Measurements from ENCODE around the gene PPBP.

Gene PPBP

GRCh38 chr4:73988061-73988460 is at the start of gene PPBP:
Gene PPBP, minus strand, starts transcription at chr4:73988190. Its CDS starts 87 bp downstream, at chr4:73988103.
- no peak for DNase-seq

DNA sequence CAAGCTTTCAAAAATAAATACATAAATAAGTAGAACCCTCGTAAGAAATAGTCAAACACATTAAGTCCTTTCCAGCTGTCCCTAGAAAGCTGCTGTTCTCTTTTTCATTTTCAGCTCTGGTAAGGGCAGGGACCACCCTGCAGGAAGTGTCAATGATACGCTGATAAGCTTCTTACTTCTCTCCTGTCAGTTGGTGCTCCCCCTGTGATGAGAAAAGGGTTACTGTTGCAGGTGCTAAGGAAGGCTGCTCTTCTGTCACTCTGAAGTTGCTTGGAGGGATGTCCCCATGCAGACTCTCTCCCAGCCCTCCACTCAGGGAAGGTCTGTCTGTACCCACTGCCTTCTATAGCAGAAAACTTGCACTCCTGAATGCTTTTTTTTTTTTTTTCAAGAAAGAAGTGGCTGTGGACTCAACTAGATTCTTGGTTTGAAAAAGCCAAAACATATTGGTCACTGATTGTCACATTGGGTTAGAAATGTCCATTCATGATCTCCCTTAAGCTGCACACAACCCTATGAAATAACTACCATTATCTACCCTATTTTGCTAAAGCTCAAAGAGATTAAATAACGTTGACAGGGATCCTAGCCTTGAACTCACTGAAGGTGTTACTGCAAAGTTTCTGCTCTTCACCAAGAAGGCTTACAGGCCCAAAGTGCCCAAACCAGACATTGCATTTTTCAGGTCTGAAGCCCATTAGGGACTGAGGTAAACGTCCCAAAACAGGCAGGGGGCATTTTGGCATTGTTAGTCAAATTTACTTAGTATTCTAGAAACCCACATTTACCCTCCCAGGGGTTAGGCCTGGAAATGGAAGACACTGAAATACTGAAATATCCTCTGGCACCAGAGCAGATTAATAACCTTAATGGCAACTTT is 49.3 kb upstream of the PPBP start:
- no peak for DNase-seq

GRCh38 chr4:74033739-74034138 is 45.7 kb upstream of the PPBP start:
- DNase-seq, result no peak

DNA sequence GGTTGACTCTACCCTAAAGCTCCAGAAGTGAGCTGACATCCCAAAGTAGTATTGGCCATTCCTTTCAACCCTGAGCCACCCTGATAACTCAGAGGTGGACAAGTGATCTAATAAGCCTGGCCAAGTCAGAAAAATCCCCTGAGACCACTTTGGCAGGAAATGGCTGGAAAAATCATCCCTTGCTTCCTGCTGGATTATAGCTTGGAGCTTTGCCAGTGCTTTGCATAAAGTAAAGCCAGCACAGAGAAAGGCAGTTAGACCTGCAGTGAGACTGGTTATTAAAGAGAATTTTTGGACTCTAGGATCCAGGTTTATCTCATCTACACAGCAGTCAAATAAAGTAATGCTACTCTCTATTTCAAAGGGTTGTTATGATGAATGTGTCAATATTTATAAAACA is 44.1 kb upstream of the PPBP start:
- no peak for DNase-seq

DNA sequence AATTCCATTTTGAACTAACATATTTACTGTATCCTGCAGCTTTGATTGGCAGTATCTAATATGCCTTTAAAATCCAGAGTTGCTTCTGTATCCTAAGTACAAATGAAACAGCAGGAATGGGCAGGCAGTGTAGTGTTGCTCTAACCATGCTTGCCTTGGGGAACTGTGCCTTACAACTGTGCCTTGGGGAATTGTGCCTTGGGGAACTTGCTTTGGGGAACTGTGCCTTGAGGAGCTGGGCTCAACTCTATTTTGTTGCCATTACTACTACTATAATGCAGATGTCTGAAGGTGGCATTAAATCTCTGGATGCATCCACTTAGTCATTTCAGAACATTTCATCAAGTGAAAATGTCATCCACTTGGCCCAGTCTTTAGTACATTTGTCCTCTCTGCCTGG is 43.6 kb upstream of the PPBP start:
- no peak for DNase-seq

DNA sequence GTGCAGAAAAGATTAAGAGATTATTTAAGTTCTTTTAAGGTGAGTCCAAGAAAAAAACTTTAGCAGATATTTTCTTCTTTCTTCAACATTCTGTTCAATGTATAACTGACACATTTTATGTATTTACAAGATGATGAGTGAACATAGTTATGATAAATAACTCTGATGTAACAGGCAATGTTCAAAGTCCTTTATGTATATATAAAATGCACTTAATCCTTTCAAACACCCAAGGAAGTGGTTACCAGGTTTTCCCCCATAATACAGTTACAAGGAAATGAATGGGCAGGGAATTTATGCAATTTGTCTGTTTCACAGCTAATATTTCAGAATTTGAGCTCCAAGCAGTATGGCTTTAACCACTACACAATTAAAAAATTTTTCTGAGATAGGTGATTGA is 42.3 kb upstream of the PPBP start:
- no peak for DNase-seq

DNA sequence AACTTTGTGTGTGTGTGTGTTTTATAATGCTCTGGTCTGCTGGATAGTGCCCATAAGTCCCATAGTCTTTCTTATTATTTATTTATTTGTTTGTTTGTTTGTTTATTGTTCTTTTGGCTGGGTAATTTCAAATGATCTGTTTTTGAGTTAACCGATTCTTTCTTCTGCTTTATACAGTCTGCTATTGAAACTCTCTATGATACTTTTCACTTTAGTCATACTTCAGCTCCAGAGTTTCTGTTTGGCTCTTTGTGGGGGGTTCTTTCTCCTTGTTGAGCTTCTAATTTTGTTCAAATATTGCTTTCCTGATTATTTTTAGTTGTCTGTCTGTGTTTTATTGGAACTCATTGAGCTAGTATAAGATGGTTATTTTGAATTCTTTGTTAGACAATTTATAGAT is 40.5 kb upstream of the PPBP start:
- DNase-seq, result no peak

- DNase-seq, result no peak
Measured at GRCh38 chr4:74023709-74024108, 35.7 kb upstream of the PPBP start.

GRCh38 chr4:74021601-74022000 is 33.6 kb upstream of the PPBP start:
- DNase-seq, result no peak

- no peak for DNase-seq
Measured at GRCh38 chr4:74018771-74019170, 30.8 kb upstream of the PPBP start.

DNA sequence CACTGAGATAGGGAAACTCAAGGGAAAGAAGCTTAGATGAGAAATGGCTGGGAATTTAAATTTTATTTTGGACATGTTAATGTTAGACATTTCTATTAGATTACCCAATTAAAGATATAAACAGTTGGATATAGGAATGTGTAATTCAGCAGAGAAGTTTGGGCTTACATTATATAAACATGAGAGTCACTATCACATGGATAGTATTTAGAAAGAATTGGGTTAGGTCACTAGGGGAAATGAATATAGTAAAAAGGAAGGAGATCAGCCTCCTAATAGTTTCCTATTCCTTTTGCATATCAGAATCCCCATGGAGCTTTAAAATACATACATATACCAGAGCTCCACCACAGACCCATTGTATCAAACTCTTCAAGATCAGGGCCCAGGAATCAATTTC is 30.1 kb upstream of the PPBP start:
- DNase-seq, result no peak

DNA sequence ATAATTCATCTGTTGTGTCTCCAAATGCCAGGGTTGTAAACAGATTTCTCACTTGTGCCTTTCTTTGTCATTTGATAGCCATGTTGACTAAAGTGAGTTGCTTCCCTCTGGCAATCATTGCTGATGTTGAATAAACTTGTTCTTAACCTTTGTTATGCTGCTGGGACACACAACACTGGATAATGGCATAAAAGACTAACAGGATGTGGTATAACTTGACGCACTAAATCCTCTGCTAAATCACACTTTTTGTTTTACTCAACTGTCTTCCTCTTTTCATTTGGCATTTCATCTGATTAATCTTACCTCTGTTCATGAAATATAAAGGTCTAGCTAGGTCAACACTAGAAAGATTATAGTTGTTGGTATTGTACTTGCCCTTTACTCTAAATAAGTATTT is 28.1 kb upstream of the PPBP start:
- no peak for DNase-seq

- no peak for DNase-seq
Measured at GRCh38 chr4:74015126-74015780, 27.3 kb upstream of the PPBP start.

GRCh38 chr4:74014332-74014731 is 26.3 kb upstream of the PPBP start:
- no peak for DNase-seq

DNA sequence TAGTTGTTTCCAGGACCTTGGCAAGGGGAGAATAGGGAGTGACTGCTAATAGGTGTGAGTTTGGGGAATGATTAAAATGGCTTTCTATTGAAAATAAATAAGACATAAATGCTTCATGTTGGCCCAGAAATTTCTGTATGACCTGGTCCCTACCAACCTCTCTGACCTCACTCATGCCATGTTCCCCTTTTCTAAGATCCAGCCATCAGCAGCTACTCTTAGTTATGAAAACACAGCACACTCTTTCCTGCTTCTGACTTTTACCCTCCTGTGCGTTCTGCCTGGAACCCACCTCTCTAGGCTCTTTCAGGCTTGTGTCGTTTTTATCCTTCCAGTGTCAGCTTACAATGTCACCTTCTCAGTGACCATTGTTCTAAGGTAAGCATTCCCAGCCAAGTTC is 25.3 kb upstream of the PPBP start:
- DNase-seq, result no peak

GRCh38 chr4:74012130-74012529 is 24.1 kb upstream of the PPBP start:
- DNase-seq, result no peak

DNA sequence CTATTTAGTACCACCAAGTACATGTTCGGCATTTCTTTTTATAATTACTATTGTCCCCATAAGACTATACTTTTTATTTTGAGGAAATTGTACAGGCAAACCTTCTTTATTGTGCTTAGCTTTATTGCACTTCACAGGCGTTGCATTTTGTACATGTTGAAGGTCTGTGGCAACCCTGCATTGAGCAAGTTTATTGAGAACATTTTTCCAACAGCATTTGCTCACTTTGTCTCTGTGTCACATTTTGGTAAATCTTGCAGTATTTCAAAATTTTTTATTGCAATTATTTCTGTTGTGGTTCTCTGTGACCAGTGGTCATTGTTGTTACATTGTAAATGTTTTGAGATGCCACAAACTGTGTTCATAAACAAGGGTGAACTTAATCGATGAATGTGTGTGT is 21.3 kb upstream of the PPBP start:
- DNase-seq, result no peak

GRCh38 chr4:74006009-74006476 is 18.1 kb upstream of the PPBP start:
- DNase-seq, result no peak

DNA sequence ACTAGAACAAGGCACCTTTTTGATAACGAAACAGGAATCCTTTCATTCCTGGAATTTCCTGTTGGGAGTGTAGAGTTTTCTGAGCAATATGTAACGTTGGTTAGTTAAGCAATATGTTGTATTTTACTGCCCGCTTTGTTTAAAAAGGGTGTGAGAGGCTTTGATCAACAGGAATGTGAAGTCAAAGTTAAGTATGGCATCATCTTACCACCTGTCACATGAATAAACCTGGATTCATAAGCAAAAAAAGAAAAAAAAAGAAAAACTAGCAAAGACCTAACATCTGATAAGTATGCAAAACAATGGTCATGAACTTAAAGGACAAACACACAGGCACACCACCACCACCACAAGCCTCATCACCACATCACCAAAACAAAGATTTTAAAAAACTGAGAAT is 17.5 kb upstream of the PPBP start:
- DNase-seq, result no peak

- no peak for DNase-seq
Measured at GRCh38 chr4:74004668-74005067, 16.7 kb upstream of the PPBP start.

- no peak for DNase-seq
Measured at GRCh38 chr4:74000301-74000700, 12.3 kb upstream of the PPBP start.

DNA sequence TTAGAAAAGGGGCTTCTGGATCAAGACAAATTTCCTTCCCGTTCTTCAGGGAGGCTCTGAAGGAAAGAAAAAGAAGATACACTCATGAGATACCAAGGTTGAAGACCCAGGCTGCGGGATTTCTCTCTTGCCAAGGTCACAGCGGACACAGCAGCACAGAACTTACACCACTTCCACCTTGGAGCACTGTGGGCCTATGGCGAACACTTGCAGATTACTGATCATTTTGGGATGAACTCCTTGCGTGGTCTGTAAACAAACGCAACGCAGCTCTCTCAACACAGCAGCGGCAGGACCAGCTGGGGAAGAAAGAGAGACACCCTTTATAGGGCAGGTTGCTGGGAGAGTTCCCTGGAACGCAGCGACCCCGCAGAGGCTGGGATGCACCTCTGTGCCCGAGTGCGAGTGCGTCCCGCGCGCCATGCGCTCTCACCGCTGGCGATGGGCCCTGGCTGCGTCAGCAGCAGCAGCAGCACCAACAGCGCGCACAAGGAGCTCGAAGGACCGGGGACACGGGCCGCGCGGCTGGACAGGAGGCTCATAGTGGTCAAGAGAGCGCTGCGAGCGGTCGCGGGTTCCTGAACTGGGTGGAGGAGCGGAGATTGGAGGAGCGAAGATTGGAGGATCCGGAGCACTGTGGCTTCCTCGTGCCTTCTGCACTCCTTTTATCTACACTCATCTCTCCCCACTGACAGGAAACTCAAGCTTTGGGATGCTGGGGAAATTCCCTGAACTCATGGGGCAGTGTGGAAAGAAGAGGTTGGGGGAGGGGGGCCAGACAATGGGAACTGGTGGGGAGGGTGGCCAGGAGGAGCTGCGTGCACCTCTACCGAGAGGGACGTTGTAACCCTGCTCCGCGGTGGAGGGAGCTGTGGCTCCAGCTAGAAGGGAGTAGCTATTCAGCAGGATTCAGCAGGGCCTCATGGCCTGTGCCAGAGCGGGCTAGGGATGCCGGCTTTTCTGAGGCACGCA is 10.3 kb upstream of the PPBP start, which contains the start of gene CXCL5:
CXCL5 (minus strand) TSS at position 638 of the 972 bp plus-strand sequence; CDS start at position 542, 96 bp downstream.
- DNase-seq, result no peak

DNA sequence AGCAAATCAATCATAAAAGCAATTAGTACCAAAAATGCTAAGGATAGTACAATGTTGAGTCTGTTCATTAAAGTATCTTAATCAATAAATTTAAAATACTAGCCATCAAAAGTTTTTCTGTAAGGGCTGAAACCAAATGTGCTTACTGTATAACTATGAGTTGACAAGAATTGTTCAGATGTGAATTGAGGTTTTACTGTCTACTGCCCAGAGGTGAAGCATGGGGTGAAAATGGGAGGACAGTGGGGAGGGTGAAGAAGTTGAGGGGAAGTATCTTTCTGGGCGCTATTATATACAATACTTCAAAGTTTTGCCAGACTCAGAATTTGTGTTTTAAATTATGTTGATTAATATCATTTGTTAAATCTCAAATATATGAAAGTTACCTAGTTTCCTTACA is 4.1 kb upstream of the PPBP start:
- DNase-seq, result no peak
